ENCODE results near the gene UPB1. TPM values are rescaled to one million over a fixed set of nuclear protein-coding genes. Genes with fewer than 3 reads are reported as not detected.

The UPB1 gene
- total and polyA plus RNA-seq, 9 of the 15 experiments (the other 6 are each of a cell fraction or from before 2014, with no cell fraction given) = 0.06 to 0.11 TPM; not detected in 7

DNA sequence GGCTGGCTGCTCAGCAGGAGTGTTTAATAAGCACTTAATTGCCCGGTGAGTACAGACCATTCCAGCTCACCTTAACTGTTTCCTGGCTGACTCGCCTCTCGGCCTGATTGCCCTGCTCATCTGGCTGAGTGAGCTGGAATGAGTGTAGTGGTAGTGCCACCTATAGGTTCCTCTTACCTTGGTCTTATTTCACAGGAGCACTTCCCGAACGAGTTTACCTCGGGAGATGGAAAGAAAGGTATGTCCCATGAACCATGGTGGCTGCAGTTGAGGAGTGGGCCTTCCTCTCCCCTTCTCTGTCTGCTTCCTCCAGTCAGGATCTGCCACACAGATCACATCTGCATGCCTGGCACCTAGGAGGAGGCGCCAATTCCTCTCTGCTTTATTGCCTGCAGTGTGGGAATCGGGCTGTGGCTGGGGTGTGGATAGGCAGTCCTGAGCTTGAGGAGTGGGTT, 26.7 kb downstream of the UPB1 start (continued):
- TF ChIP-seq CTCF (IDR thresholded peaks at IDR 0.05 in 2 of 3, conservative IDR thresholded peaks at IDR 0.05 in 1 of 3; ENCODE audit: insufficient read depth in 2 of 3, low read depth in 1 of 3, low read length in 3 of 3) (peak; percentile 48 to 68 (median 56)), HDAC2 (IDR thresholded peaks at IDR 0.05) (no peak), SMC3 (conservative IDR thresholded peaks at IDR 0.05; ENCODE audit: insufficient read depth, low read depth, low read length) (0 out of 2 replicates have a peak, but pooled peaks have one; percentile 19), REST (IDR thresholded peaks at IDR 0.05; ENCODE audit: borderline replicate concordance) (peak; percentile 43; the same call in 1 of the 2 replicates), REST (CRISPR knock-in tag; IDR thresholded peaks at IDR 0.05; ENCODE audit: low read depth) (no peak)
- TF ChIP-seq, protein P1, sequence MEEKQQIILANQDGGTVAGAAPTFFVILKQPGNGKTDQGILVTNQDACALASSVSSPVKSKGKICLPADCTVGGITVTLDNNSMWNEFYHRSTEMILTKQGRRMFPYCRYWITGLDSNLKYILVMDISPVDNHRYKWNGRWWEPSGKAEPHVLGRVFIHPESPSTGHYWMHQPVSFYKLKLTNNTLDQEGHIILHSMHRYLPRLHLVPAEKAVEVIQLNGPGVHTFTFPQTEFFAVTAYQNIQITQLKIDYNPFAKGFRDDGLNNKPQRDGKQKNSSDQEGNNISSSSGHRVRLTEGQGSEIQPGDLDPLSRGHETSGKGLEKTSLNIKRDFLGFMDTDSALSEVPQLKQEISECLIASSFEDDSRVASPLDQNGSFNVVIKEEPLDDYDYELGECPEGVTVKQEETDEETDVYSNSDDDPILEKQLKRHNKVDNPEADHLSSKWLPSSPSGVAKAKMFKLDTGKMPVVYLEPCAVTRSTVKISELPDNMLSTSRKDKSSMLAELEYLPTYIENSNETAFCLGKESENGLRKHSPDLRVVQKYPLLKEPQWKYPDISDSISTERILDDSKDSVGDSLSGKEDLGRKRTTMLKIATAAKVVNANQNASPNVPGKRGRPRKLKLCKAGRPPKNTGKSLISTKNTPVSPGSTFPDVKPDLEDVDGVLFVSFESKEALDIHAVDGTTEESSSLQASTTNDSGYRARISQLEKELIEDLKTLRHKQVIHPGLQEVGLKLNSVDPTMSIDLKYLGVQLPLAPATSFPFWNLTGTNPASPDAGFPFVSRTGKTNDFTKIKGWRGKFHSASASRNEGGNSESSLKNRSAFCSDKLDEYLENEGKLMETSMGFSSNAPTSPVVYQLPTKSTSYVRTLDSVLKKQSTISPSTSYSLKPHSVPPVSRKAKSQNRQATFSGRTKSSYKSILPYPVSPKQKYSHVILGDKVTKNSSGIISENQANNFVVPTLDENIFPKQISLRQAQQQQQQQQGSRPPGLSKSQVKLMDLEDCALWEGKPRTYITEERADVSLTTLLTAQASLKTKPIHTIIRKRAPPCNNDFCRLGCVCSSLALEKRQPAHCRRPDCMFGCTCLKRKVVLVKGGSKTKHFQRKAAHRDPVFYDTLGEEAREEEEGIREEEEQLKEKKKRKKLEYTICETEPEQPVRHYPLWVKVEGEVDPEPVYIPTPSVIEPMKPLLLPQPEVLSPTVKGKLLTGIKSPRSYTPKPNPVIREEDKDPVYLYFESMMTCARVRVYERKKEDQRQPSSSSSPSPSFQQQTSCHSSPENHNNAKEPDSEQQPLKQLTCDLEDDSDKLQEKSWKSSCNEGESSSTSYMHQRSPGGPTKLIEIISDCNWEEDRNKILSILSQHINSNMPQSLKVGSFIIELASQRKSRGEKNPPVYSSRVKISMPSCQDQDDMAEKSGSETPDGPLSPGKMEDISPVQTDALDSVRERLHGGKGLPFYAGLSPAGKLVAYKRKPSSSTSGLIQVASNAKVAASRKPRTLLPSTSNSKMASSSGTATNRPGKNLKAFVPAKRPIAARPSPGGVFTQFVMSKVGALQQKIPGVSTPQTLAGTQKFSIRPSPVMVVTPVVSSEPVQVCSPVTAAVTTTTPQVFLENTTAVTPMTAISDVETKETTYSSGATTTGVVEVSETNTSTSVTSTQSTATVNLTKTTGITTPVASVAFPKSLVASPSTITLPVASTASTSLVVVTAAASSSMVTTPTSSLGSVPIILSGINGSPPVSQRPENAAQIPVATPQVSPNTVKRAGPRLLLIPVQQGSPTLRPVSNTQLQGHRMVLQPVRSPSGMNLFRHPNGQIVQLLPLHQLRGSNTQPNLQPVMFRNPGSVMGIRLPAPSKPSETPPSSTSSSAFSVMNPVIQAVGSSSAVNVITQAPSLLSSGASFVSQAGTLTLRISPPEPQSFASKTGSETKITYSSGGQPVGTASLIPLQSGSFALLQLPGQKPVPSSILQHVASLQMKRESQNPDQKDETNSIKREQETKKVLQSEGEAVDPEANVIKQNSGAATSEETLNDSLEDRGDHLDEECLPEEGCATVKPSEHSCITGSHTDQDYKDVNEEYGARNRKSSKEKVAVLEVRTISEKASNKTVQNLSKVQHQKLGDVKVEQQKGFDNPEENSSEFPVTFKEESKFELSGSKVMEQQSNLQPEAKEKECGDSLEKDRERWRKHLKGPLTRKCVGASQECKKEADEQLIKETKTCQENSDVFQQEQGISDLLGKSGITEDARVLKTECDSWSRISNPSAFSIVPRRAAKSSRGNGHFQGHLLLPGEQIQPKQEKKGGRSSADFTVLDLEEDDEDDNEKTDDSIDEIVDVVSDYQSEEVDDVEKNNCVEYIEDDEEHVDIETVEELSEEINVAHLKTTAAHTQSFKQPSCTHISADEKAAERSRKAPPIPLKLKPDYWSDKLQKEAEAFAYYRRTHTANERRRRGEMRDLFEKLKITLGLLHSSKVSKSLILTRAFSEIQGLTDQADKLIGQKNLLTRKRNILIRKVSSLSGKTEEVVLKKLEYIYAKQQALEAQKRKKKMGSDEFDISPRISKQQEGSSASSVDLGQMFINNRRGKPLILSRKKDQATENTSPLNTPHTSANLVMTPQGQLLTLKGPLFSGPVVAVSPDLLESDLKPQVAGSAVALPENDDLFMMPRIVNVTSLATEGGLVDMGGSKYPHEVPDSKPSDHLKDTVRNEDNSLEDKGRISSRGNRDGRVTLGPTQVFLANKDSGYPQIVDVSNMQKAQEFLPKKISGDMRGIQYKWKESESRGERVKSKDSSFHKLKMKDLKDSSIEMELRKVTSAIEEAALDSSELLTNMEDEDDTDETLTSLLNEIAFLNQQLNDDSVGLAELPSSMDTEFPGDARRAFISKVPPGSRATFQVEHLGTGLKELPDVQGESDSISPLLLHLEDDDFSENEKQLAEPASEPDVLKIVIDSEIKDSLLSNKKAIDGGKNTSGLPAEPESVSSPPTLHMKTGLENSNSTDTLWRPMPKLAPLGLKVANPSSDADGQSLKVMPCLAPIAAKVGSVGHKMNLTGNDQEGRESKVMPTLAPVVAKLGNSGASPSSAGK (IDR thresholded peaks at IDR 0.05) = no peak

Data from K562 (cell line).